ENCODE measurements around the gene MPC2. TPM values are rescaled to one million over a fixed set of nuclear protein-coding genes. Genes with fewer than 3 reads are reported as not detected.
"Not testable (repeated sequence)": the region's sequence is repeated elsewhere in the genome, so short reads cannot be mapped to it uniquely, and the experiment has no call there.

MPC2 gene
- total RNA-seq, 2 experiments from 2014 or later = 66.1 to 68.8 TPM

DNA sequence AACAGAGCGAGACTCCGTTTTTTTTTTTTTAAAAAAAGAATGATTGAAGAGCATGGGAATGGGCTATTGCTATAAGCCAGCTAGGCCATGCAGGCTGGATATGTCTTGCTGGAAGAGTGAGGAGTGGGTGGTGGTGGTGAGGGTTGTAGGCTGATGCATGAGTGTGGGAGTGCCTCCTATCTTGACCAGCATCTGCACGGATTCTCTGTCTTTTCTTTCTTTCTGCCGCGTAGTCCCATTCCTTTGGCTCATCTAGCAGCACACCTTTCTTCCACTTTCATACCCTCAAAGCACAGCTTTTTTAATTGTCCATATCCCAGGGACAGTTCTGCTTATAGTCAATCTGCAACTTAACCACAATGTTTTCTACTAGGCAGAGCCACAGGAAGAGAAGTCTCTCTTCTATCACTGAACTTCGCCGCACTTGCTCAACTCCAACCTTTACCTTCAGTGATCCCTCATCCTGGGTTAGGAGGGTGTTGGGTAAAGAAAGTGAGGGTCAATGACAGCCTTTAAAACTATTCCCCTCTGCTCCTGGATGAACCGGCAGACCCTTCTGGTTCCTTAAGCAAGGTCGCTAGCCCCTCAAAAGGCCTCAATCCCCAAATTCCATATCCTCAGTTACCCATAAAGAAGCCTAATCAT, 38.2 kb downstream of the MPC2 start:
- H3K9me3 Mint-ChIP-seq (ENCODE audit: insufficient read depth) = no peaks in the 10 kb centered on the region
- ATAC-seq (no peak), DNase-seq (no peak)
- peaks cover 4% of the 10 kb centered on the region for H3K27me3 Mint-ChIP-seq (ENCODE audit: low read depth)
- POLR2A ChIA-PET = no interaction called here
- H3K27ac Mint-ChIP-seq = no peak overlapping the region
- CTCF ChIA-PET = no interaction called here
- H3K4me3 Mint-ChIP-seq = no peak overlapping the region
- H3K36me3 Mint-ChIP-seq (ENCODE audit: low read depth) = no peaks in the 10 kb centered on the region
- peaks cover 2% of the 10 kb centered on the region for H3K4me1 Mint-ChIP-seq (ENCODE audit: low read depth)

- Mint-ChIP-seq H3K27me3 (ENCODE audit: low read depth) (peaks cover 7% of the 10 kb centered on the region), H3K4me1 (ENCODE audit: low read depth) (peaks cover 2% of the 10 kb centered on the region), H3K27ac (no peak overlapping the region), H3K36me3 (ENCODE audit: low read depth) (no peaks in the 10 kb centered on the region), H3K9me3 (ENCODE audit: insufficient read depth) (no peaks in the 10 kb centered on the region), H3K4me3 (no peak overlapping the region)
- POLR2A ChIA-PET = interaction anchor here (0.6 to 0.8 kb wide), 2 partner anchors 116 to 1456 kb away, joined by 3 read pairs; no protein-coding TSS in a partner anchor
- CTCF ChIA-PET = interaction anchor here (0.6 kb wide), 1 partner anchor 615 kb away, joined by 3 read pairs; no protein-coding TSS in a partner anchor
- DNase-seq (no peak), ATAC-seq (no peak)
These were observed 43.1 kb downstream of the MPC2 start for GRCh38 chr1:167893798-167894197.

DNA sequence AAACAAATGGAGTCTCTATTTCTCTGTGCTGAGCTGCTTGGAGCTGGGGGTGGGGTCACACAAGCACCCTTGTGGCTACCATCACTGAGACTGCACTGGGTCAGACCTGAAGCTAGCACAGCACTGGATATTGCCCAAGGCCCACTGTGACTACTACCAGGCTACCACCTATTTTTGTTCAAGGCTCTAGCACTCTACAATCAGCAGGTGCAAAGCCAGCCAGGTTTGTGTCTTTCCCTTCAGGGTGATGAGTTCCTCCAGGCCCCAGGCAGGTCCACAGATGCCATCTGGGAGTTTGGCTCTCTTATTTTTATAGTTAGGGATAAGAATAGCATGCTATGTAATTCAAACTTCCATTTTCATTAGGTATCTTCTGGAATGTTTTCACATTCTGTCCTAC, 46.5 kb downstream of the MPC2 start:
- Mint-ChIP-seq H3K27me3 (ENCODE audit: low read depth) (peaks cover 4% of the 10 kb centered on the region), H3K4me1 (ENCODE audit: low read depth) (no peaks in the 10 kb centered on the region), H3K4me3 (no peak overlapping the region), H3K27ac (no peak overlapping the region), H3K9me3 (ENCODE audit: insufficient read depth) (no peaks in the 10 kb centered on the region), H3K36me3 (ENCODE audit: low read depth) (no peaks in the 10 kb centered on the region)
- no peak for ATAC-seq
- no peak for DNase-seq
- ChIA-PET POLR2A (no interaction called here), CTCF (no interaction called here)

- H3K9me3 Mint-ChIP-seq (ENCODE audit: insufficient read depth); H3K4me3 Mint-ChIP-seq; DNase-seq; H3K4me1 Mint-ChIP-seq (ENCODE audit: low read depth); POLR2A ChIA-PET; ATAC-seq; H3K27me3 Mint-ChIP-seq (ENCODE audit: low read depth); H3K36me3 Mint-ChIP-seq (ENCODE audit: low read depth); CTCF ChIA-PET; H3K27ac Mint-ChIP-seq: not testable (repeated sequence)
These were observed 49.7 kb downstream of the MPC2 start for GRCh38 chr1:167887187-167887586.

- ChIA-PET POLR2A (no interaction called here), CTCF (interaction anchor here (0.8 kb wide), 1 partner anchor 200 kb away, joined by 3 read pairs; no protein-coding TSS in a partner anchor)
- no peaks in the 10 kb centered on the region for H3K36me3 Mint-ChIP-seq (ENCODE audit: low read depth)
- no peak for DNase-seq
- H3K4me3 Mint-ChIP-seq = no peak overlapping the region
- H3K4me1 Mint-ChIP-seq (ENCODE audit: low read depth) = no peaks in the 10 kb centered on the region
- peaks cover 3% of the 10 kb centered on the region for H3K9me3 Mint-ChIP-seq (ENCODE audit: insufficient read depth)
- no peaks in the 10 kb centered on the region for H3K27me3 Mint-ChIP-seq (ENCODE audit: low read depth)
- ATAC-seq = no peak
- no peak overlapping the region for H3K27ac Mint-ChIP-seq
These were observed 54.5 kb downstream of the MPC2 start for GRCh38 chr1:167882376-167882775.

DNA sequence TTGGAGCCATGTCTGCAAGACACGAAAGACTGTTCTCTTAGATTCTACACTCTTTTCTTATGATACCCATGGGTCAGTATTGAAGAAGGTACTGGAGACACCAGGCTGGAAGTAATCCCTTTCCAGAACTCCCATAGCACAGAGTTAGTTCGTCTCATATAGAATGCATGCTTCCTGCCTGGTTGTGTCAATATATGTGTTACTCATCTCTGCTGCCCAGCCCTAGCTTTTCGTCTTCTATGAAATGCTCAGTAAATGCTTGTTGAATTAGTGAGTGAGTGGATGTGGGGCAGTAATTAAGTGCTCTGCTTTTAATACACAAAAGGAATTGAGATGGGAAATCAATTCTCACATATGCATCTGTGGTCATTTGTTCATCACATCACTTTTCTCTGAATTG, 55.1 kb downstream of the MPC2 start:
- H3K9me3 Mint-ChIP-seq (ENCODE audit: insufficient read depth) = peaks cover 3% of the 10 kb centered on the region
- no peak overlapping the region for H3K27ac Mint-ChIP-seq
- ATAC-seq = no peak
- H3K36me3 Mint-ChIP-seq (ENCODE audit: low read depth) = no peaks in the 10 kb centered on the region
- POLR2A ChIA-PET = no interaction called here
- CTCF ChIA-PET = interaction anchor here (0.8 to 1.0 kb wide), 2 partner anchors 22 to 200 kb away, joined by 3 read pairs; no protein-coding TSS in a partner anchor
- H3K4me1 Mint-ChIP-seq (ENCODE audit: low read depth) = no peaks in the 10 kb centered on the region
- H3K27me3 Mint-ChIP-seq (ENCODE audit: low read depth) = no peaks in the 10 kb centered on the region
- H3K4me3 Mint-ChIP-seq = no peak overlapping the region
- no peak for DNase-seq

GRCh38 chr1:167881069-167881468, 55.8 kb downstream of the MPC2 start:
- Mint-ChIP-seq H3K4me3 (no peak overlapping the region), H3K4me1 (ENCODE audit: low read depth) (no peaks in the 10 kb centered on the region), H3K27ac (no peak overlapping the region), H3K36me3 (ENCODE audit: low read depth) (no peaks in the 10 kb centered on the region), H3K9me3 (ENCODE audit: insufficient read depth) (peaks cover 3% of the 10 kb centered on the region), H3K27me3 (ENCODE audit: low read depth) (no peaks in the 10 kb centered on the region)
- ChIA-PET POLR2A (no interaction called here), CTCF (interaction anchor here (1.0 kb wide), 1 partner anchor 23 kb away, joined by 3 read pairs; no protein-coding TSS in a partner anchor)
- DNase-seq (no peak), ATAC-seq (no peak)

GRCh38 chr1:167880580-167881021, 56.3 kb downstream of the MPC2 start:
- Mint-ChIP-seq H3K27ac (no peak overlapping the region), H3K4me1 (ENCODE audit: low read depth) (no peaks in the 10 kb centered on the region), H3K27me3 (ENCODE audit: low read depth) (no peaks in the 10 kb centered on the region), H3K9me3 (ENCODE audit: insufficient read depth) (peaks cover 3% of the 10 kb centered on the region), H3K36me3 (ENCODE audit: low read depth) (no peaks in the 10 kb centered on the region), H3K4me3 (no peak overlapping the region)
- ChIA-PET POLR2A (no interaction called here), CTCF (no interaction called here)
- DNase-seq (no peak), ATAC-seq (no peak)

DNA sequence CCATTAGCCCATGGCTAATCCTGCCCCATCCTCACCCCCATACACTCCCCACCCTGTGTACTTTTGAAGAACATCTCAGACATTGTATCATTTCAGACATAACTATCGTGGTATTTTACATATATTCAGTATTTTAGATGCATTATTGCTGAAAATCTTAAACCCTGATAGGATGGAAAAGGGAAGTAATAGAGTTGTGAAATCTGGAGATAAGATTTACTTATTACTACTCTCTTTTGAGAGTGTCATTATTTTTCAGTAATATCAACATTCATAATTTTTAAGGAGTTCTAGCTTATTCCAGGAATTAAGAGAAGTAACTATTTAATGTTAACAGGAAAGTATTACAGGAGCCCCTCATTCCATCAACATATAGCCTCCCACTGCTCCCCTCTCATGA, 57.4 kb downstream of the MPC2 start:
- H3K9me3 Mint-ChIP-seq (ENCODE audit: insufficient read depth) = no peaks in the 10 kb centered on the region
- no peak overlapping the region for H3K27ac Mint-ChIP-seq
- ATAC-seq = no peak
- ChIA-PET POLR2A (no interaction called here), CTCF (no interaction called here)
- no peak for DNase-seq
- H3K4me1 Mint-ChIP-seq (ENCODE audit: low read depth) = no peaks in the 10 kb centered on the region
- H3K36me3 Mint-ChIP-seq (ENCODE audit: low read depth) = no peaks in the 10 kb centered on the region
- no peaks in the 10 kb centered on the region for H3K27me3 Mint-ChIP-seq (ENCODE audit: low read depth)
- no peak overlapping the region for H3K4me3 Mint-ChIP-seq

GRCh38 chr1:167878372-167879160, 58.3 kb downstream of the MPC2 start:
- no peaks in the 10 kb centered on the region for H3K9me3 Mint-ChIP-seq (ENCODE audit: insufficient read depth)
- H3K36me3 Mint-ChIP-seq (ENCODE audit: low read depth) = no peaks in the 10 kb centered on the region
- H3K27ac Mint-ChIP-seq = no peak overlapping the region
- ATAC-seq = no peak
- H3K4me1 Mint-ChIP-seq (ENCODE audit: low read depth) = no peaks in the 10 kb centered on the region
- ChIA-PET CTCF (no interaction called here), POLR2A (no interaction called here)
- no peak overlapping the region for H3K4me3 Mint-ChIP-seq
- H3K27me3 Mint-ChIP-seq (ENCODE audit: low read depth) = no peaks in the 10 kb centered on the region
- no peak for DNase-seq

DNA sequence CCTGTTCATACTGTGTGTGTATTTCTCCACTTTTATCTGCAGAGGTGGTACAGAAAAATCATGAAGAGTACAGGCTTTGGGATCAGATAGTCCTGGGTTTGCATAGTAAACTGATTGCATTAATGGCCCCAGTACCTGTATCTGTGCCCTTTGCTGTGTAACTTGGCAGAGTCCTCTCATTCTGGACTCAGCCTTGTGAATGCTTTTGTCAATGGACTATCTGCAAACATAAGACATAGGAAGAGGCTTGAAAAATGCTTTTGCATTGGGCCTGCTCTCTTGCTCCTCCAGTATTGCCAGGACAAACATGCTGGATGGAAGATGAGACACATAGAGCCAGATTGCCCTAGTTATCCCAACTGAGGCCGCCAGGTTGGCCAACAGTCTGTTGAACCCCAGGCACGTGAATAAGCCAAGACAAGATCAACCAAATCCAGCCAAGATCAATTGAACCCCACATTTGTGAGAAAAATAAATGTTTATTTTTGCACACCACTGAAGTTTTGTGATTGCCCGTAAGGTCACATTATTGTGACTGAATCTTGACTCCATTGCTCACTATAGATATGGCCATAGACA, 60.2 kb downstream of the MPC2 start:
- no peaks in the 10 kb centered on the region for H3K27me3 Mint-ChIP-seq (ENCODE audit: low read depth)
- ATAC-seq = no peak
- CTCF ChIA-PET = no interaction called here
- no peaks in the 10 kb centered on the region for H3K9me3 Mint-ChIP-seq (ENCODE audit: insufficient read depth)
- POLR2A ChIA-PET = no interaction called here
- no peaks in the 10 kb centered on the region for H3K4me1 Mint-ChIP-seq (ENCODE audit: low read depth)
- no peak overlapping the region for H3K4me3 Mint-ChIP-seq
- no peak for DNase-seq
- no peak overlapping the region for H3K27ac Mint-ChIP-seq
- no peaks in the 10 kb centered on the region for H3K36me3 Mint-ChIP-seq (ENCODE audit: low read depth)

- ATAC-seq (no peak), DNase-seq (no peak)
- Mint-ChIP-seq H3K36me3 (ENCODE audit: low read depth) (no peaks in the 10 kb centered on the region), H3K4me3 (no peak overlapping the region), H3K27me3 (ENCODE audit: low read depth) (no peaks in the 10 kb centered on the region), H3K27ac (no peak overlapping the region), H3K4me1 (ENCODE audit: low read depth) (no peaks in the 10 kb centered on the region), H3K9me3 (ENCODE audit: insufficient read depth) (no peaks in the 10 kb centered on the region)
- ChIA-PET POLR2A (no interaction called here), CTCF (interaction anchor here (1.0 kb wide), 1 partner anchor 211 kb away, joined by 4 read pairs; no protein-coding TSS in a partner anchor)
These were observed 65.5 kb downstream of the MPC2 start for GRCh38 chr1:167871331-167871730.
